B cell (primary cell): Measurements from ENCODE around the gene PSMB3. TPM values are rescaled to one million over a fixed set of nuclear protein-coding genes. Genes with fewer than 3 reads are reported as not detected.

Source experiments
- ATAC-seq: fragments of 200-7000 bp; cut with Tn5 transposase; one replicate; pipeline ENCODE4 v1.10.0; 2021; ENCODE audit warnings: low read depth, mild to moderate bottlenecking, moderate number of reproducible peaks, moderate library complexity
- CTCF ChIA-PET: fragments of 350-600 bp; sonication (Branson Sonifier 250); formaldehyde crosslinking; loops from one replicate; lab custom pipeline; 2021; ENCODE audit warnings: antibody characterized with exemption, inconsistent platforms; lab: Charles Lee
- POLR2A ChIA-PET: fragments of 350-600 bp; sonication (Branson Sonifier 250); formaldehyde crosslinking; loops from one replicate; lab custom pipeline; 2021; ENCODE audit warnings: antibody characterized with exemption; lab: Charles Lee
- DNase-seq: peaks from one replicate; pipeline ENCODE4 v3.0.0; 2013
- H2AFZ ChIP-seq: 2 replicates; pipeline ENCODE4 v1.6.1; 2012; ENCODE audit warnings: mild to moderate bottlenecking, low read depth, low read length; ENCODE audit not compliant: insufficient read depth, poor library complexity, severe bottlenecking
- H3K27ac ChIP-seq, 2 donors: 1 replicate in 1 of 2; 2 replicates in 1 of 2; pipeline ENCODE4 v1.5.1; 2012 to 2013; ENCODE audit warnings: low read length in 2 of 2, mild to moderate bottlenecking in 2 of 2, moderate library complexity in 1 of 2
- H3K27me3 ChIP-seq, 4 experiments: fragments of 200-600 bp in 1 of 4; sonication (generic) in 1 of 4; replicated peaks in 1 of 4; 1 replicate in 2 of 4; 2 replicates in 2 of 4; pipeline versions ENCODE4 v1.6.1 to v1.7.0; 2013 to 2016; ENCODE audit warnings: low read length in 3 of 4, mild to moderate bottlenecking in 2 of 4, mixed read lengths in 1 of 4, moderate library complexity in 1 of 4; ENCODE audit not compliant: insufficient read depth in 4 of 4, control insufficient read depth in 3 of 4; ENCODE audit errors: control extremely low read depth in 1 of 4
- H3K36me3 ChIP-seq, 2 experiments: replicated peaks in 1 of 2; 1 replicate in 1 of 2; 2 replicates in 1 of 2; pipeline versions ENCODE4 v1.6.1 to v1.7.1; 2013; ENCODE audit warnings: low read length in 1 of 2; ENCODE audit not compliant: insufficient read depth in 2 of 2, control insufficient read depth in 1 of 2; ENCODE audit errors: control extremely low read depth in 1 of 2, extremely low read depth in 1 of 2
- H3K4me1 ChIP-seq, 2 donors: fragments of 200-600 bp in 1 of 2; sonication (generic) in 1 of 2; 1 replicate in 1 of 2; 2 replicates in 1 of 2; pipeline versions ENCODE4 v1.5.1 to v1.6.1; 2013 to 2017; ENCODE audit warnings: low read length in 2 of 2; ENCODE audit not compliant: control insufficient read depth in 2 of 2, insufficient read depth in 2 of 2
- H3K4me2 ChIP-seq: replicated peaks from 2 replicates; pipeline ENCODE3; 2012; ENCODE audit warnings: mild to moderate bottlenecking, low read depth, low read length; ENCODE audit not compliant: poor library complexity, severe bottlenecking
- H3K4me3 ChIP-seq, 5 experiments: fragments of 200-600 bp in 1 of 5; sonication (generic) in 1 of 5; 1 replicate in 3 of 5; 2 replicates in 2 of 5; pipeline versions ENCODE4 v1.5.1 to v1.7.0; 2011 to 2016; ENCODE audit warnings: low read length in 4 of 5, mild to moderate bottlenecking in 4 of 5, low read depth in 2 of 5, control low read depth in 1 of 5, moderate library complexity in 1 of 5; ENCODE audit not compliant: insufficient read depth in 1 of 5; ENCODE audit errors: control extremely low read depth in 1 of 5, extremely low read depth in 1 of 5
- H3K79me2 ChIP-seq: fragments of 200-600 bp; sonication (generic); one replicate; pipeline ENCODE4 v1.6.0; 2016; ENCODE audit warnings: low read length; ENCODE audit not compliant: control insufficient read depth, insufficient read depth
- H3K9ac ChIP-seq: fragments of 200-600 bp; sonication (generic); 2 replicates; pipeline ENCODE4 v1.6.1; 2017; ENCODE audit warnings: mild to moderate bottlenecking, low read length, moderate library complexity
- H3K9me3 ChIP-seq, 3 donors: one replicate each; pipeline versions ENCODE4 v1.6.1 to v1.7.1; 2013; ENCODE audit warnings: low read length in 2 of 3; ENCODE audit not compliant: control insufficient read depth in 2 of 3, insufficient read depth in 1 of 3; ENCODE audit errors: control extremely low read depth in 1 of 3
- H4K20me1 ChIP-seq: 2 replicates; pipeline ENCODE4 v1.6.0; 2012; ENCODE audit warnings: mild to moderate bottlenecking, low read length; ENCODE audit not compliant: insufficient read depth, control insufficient read depth, poor library complexity, severe bottlenecking
- H3K27ac Mint-ChIP-seq: one replicate; pipeline ENCODE4 v1.8.0; 2021; ENCODE audit warnings: mixed read lengths
- H3K27me3 Mint-ChIP-seq: one replicate; pipeline ENCODE4 v1.8.0; 2021; ENCODE audit warnings: mixed read lengths
- H3K4me1 Mint-ChIP-seq: one replicate; pipeline ENCODE4 v1.8.0; 2021; ENCODE audit warnings: mixed read lengths
- H3K4me3 Mint-ChIP-seq: one replicate; pipeline ENCODE4 v1.8.0; 2021; ENCODE audit warnings: mixed read lengths
- H3K9me3 Mint-ChIP-seq: one replicate; pipeline ENCODE4 v1.8.0; 2022; ENCODE audit warnings: mixed read lengths; ENCODE audit not compliant: insufficient read depth
- EZH2 ChIP-seq: IDR thresholded peaks from 2 replicates; pipeline ENCODE4 v1.6.1; 2012; ENCODE audit warnings: borderline replicate concordance, low read depth, mild to moderate bottlenecking, moderate library complexity, low read length; ENCODE audit not compliant: insufficient read depth, poor library complexity, severe bottlenecking
- WGBS: methylation state at CpG from one replicate; pipeline ENCODE4 v1.1.5; 2013; ENCODE audit warnings: missing lambda C conversion rate; ENCODE audit not compliant: insufficient coverage; 5-methylcytosine and 5-hydroxymethylcytosine counted together
- intact Hi-C: fragments of 100-400 bp; cut with micrococcal nuclease; formaldehyde crosslinking; loops from one replicate; pipeline ENCODE4 v1.10.0; 2022
- polyA plus RNA-seq: library from polyadenylated mRNA; depleted of rRNA; stranded (reverse); fragments of >200 nt; gene quantifications from 2 replicates; pipeline ENCODE4 v1.2.3, GENCODE V29; 2012
- total RNA-seq, 2 donors: library from RNA; stranded (reverse); fragments of 120-200 nt in 1 of 2; gene quantifications; 1 replicate in 1 of 2; 2 replicates in 1 of 2; pipeline versions ENCODE4 v1.2.3 to v1.2.4, GENCODE V29; 2013 to 2022
- TF ChIP-seq, protein P1 (sequence below): fragments of 200-600 bp; IDR thresholded peaks from one replicate; pipeline ENCODE4 v1.8.0; 2022; ENCODE audit warnings: antibody characterized with exemption, mild to moderate bottlenecking

Gene PSMB3
- total and polyA plus RNA-seq, 2 donors (not counting 1 experiment from before 2014, with no cell fraction given) = 109 to 184 TPM

- H3K9ac ChIP-seq = peak within 1 kb of the TSS; percentile 94
- H3K9me3 ChIP-seq = no peaks in the 10 kb centered on the region
- Mint-ChIP-seq H3K27ac (peak within 1 kb of the TSS; percentile 99), H3K4me3 (peak within 1 kb of the TSS; percentile 99), H3K4me1 (peaks cover 57% of the 10 kb centered on the region), H3K9me3 (no peaks in the 10 kb centered on the region), H3K27me3 (no peaks in the 10 kb centered on the region)
- intact Hi-C loops = loop anchor here (1.0 kb wide), 1 partner anchor 25 kb away; the partner anchor contains the start of gene CISD3
- TF ChIP-seq, protein P1, sequence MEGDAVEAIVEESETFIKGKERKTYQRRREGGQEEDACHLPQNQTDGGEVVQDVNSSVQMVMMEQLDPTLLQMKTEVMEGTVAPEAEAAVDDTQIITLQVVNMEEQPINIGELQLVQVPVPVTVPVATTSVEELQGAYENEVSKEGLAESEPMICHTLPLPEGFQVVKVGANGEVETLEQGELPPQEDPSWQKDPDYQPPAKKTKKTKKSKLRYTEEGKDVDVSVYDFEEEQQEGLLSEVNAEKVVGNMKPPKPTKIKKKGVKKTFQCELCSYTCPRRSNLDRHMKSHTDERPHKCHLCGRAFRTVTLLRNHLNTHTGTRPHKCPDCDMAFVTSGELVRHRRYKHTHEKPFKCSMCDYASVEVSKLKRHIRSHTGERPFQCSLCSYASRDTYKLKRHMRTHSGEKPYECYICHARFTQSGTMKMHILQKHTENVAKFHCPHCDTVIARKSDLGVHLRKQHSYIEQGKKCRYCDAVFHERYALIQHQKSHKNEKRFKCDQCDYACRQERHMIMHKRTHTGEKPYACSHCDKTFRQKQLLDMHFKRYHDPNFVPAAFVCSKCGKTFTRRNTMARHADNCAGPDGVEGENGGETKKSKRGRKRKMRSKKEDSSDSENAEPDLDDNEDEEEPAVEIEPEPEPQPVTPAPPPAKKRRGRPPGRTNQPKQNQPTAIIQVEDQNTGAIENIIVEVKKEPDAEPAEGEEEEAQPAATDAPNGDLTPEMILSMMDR = no peak
- TF ChIP-seq EZH2 = no peak
- DNase-seq (peak; percentile 90), ATAC-seq (peak; percentile 42)
- H2AFZ ChIP-seq = peak within 1 kb of the TSS; percentile 91
- H4K20me1 ChIP-seq = peaks cover 40% of the 10 kb centered on the region
- H3K4me1 ChIP-seq = peaks cover 20 to 56% of the 10 kb centered on the region in 2 donors
- POLR2A ChIA-PET = interaction anchor here (0.6 to 3.7 kb wide), 10 partner anchors 19 to 464 kb away, joined by 3 to 15 read pairs (median 4); partner anchors contain the start of genes LASP1, PSMB3 and RPL23
- H3K4me2 ChIP-seq = peak within 1 kb of the TSS; percentile 98
- under 1% methylated on average over 74 of the region's 100 CpGs for whole genome bisulfite sequencing
- H3K27ac ChIP-seq = peak within 1 kb of the TSS; percentile 91 to 97
- CTCF ChIA-PET = interaction anchor here (1.0 to 3.8 kb wide), 8 partner anchors 19 to 449 kb away, joined by 3 to 32 read pairs (median 4); no protein-coding TSS in a partner anchor
- peak within 1 kb of the TSS; percentile 76 to 95 (median 93) for H3K4me3 ChIP-seq
- H3K36me3 ChIP-seq = peaks cover 0 to 24% of the 10 kb centered on the region in 2 experiments
- H3K79me2 ChIP-seq = peaks cover 26% of the 10 kb centered on the region
- no peaks in the 10 kb centered on the region for H3K27me3 ChIP-seq
These were observed 47.7 kb upstream of the PSMB3 start, which contains the start of gene MLLT6 for GRCh38 chr17:38704606-38705522. Gene MLLT6, plus strand, starts transcription at chr17:38705273. Its CDS starts 360 bp downstream, at chr17:38705633.
